Kidney epithelial cell (primary cell): ENCODE data around the gene DIRAS3. TPM values are rescaled to one million over a fixed set of nuclear protein-coding genes. Genes with fewer than 3 reads are reported as not detected.
"Not testable (repeated sequence)": the region's sequence is repeated elsewhere in the genome, so short reads cannot be mapped to it uniquely, and the experiment has no call there.

Experiments used
- DNase-seq: peaks from one replicate; pipeline ENCODE4 v3.0.0-alpha.2; 2010; ENCODE audit warnings: low read depth
- H3K27me3 ChIP-seq: 2 replicates; pipeline ENCODE4 v1.6.0; 2011; ENCODE audit warnings: low read length; ENCODE audit not compliant: control insufficient read depth, insufficient read depth
- H3K36me3 ChIP-seq: 2 replicates; pipeline ENCODE4 v1.5.1; 2011; ENCODE audit warnings: low read length; ENCODE audit not compliant: control insufficient read depth, insufficient read depth
- H3K4me3 ChIP-seq: 2 replicates; pipeline ENCODE4 v1.5.1; 2011; ENCODE audit warnings: low read depth, mild to moderate bottlenecking, control low read depth, low read length
- total RNA-seq: library from RNA; depleted of rRNA; stranded (reverse); fragments of >200 nt; gene quantifications from 2 replicates; pipeline ENCODE4 v1.2.3, GENCODE V29; 2015
- TF ChIP-seq, protein P1 (sequence below): IDR thresholded peaks from 2 replicates; pipeline ENCODE4 v1.5.1; 2011; ENCODE audit warnings: mild to moderate bottlenecking, moderate library complexity, low read length, control low read depth, inconsistent platforms; ENCODE audit not compliant: insufficient read depth, poor library complexity, severe bottlenecking

Gene DIRAS3
- total RNA-seq, 1 donor from 2014 or later, result 0.38 TPM

DNA sequence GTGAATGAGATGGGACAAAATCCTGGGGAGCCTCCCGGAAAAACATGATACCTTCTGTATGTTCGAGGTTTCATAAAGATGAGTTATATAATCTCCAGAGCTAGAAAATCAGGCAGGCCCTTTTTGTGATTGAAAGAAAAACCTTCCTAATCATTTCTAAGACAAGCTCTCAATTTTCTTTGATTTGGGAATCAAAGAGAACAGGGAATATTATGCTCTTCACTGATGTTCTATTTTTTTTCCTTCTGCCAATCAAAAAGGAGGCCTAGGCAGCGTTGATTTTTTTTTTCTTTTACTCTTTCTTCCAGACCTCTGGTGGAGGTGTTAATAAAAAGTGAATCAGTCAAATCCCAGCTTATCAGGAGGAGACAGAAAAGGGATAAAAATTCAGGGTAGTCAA lies 34.5 kb downstream of the DIRAS3 start:
- no peaks in the 10 kb centered on the region for H3K27me3 ChIP-seq
- TF ChIP-seq, protein P1, sequence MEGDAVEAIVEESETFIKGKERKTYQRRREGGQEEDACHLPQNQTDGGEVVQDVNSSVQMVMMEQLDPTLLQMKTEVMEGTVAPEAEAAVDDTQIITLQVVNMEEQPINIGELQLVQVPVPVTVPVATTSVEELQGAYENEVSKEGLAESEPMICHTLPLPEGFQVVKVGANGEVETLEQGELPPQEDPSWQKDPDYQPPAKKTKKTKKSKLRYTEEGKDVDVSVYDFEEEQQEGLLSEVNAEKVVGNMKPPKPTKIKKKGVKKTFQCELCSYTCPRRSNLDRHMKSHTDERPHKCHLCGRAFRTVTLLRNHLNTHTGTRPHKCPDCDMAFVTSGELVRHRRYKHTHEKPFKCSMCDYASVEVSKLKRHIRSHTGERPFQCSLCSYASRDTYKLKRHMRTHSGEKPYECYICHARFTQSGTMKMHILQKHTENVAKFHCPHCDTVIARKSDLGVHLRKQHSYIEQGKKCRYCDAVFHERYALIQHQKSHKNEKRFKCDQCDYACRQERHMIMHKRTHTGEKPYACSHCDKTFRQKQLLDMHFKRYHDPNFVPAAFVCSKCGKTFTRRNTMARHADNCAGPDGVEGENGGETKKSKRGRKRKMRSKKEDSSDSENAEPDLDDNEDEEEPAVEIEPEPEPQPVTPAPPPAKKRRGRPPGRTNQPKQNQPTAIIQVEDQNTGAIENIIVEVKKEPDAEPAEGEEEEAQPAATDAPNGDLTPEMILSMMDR, result no peak
- no peak overlapping the region for H3K4me3 ChIP-seq
- H3K36me3 ChIP-seq, result no peaks in the 10 kb centered on the region
- no peak for DNase-seq

- TF ChIP-seq, protein P1, result no peak
- Histone ChIP-seq H3K36me3 (no peaks in the 10 kb centered on the region), H3K27me3 (no peaks in the 10 kb centered on the region), H3K4me3 (no peak overlapping the region)
- DNase-seq, result no peak
These were observed 35.1 kb downstream of the DIRAS3 start for GRCh38 chr1:68015369-68015768.

DNA sequence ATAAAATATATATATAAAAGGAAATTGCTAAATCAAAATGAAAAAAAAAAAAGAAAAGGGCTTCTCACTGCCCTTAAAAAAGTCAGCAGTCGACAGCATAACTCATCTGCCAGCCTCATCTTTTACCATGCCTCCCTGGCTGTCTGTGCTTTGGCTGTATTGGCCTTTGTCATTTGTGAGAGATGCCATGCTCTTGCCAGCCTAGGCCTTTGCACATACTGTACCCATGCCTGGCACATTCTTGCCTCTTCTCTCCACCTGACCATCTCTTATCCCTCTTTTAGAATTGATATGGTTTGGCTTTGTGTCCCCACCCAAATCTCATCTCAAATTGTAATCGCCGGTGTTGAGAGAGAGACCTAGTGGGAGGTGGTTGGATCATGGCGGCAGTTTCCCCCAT lies 37.1 kb downstream of the DIRAS3 start:
- no peaks in the 10 kb centered on the region for H3K27me3 ChIP-seq
- H3K36me3 ChIP-seq, result no peaks in the 10 kb centered on the region
- no peak overlapping the region for H3K4me3 ChIP-seq
- TF ChIP-seq, protein P1, result no peak
- no peak for DNase-seq

DNA sequence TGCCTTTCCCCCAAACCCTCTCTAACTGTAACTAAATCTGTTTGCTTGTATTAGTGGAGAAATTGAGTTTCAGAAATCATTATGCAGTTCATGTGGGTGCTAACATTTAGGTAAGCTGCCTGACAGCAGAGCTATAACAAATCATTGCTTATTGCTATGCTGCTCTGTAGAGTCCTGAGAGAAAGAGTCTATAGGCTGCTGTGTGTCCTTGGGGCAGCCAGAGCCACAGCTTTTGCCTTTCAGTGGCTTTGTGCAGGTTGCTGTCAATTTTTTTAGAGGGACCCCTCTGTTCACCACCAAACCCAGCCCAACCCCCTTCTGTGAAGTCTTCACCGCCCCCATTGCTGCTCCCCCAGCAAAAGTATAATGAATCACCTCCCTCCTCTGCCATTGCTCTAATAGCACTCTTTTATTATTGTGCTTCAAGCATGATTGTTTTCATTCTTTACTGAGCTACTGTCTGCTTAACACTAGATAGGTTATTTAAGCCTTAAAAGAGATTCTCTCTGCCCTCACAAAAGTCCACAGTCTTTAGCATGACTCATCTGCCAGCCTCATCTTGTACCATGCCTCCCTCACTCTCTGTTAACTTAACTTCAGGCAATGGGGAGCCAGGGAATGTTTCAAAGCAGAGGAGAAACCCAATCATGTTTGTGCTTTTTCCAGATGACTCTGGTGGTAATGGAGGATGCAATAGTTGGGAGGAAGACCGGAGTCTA lies 38.6 kb downstream of the DIRAS3 start:
- no peaks in the 10 kb centered on the region for H3K27me3 ChIP-seq
- DNase-seq, result no peak
- TF ChIP-seq, protein P1, result no peak
- no peaks in the 10 kb centered on the region for H3K36me3 ChIP-seq
- H3K4me3 ChIP-seq, result no peak overlapping the region

DNA sequence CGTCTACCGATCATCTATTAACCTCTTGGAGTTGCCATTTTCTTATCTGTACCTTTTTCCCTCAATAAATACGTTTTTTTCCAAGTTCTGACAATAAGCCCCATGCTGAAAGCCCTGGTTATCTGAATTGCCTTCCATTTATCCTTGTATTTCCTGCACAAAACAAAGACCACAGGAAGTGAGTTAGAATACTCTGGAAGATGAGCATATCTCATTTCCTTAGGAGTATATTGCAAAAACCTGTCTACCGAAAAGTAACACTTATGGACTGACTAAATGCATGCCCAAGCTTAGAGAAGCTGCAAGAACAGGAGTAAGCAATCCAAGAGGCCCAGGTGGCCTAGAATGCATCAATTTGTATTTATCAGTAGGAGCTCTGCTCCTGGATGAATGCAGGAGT lies 39.9 kb downstream of the DIRAS3 start:
- Histone ChIP-seq H3K4me3 (no peak overlapping the region), H3K27me3 (no peaks in the 10 kb centered on the region), H3K36me3 (no peaks in the 10 kb centered on the region)
- TF ChIP-seq, protein P1, result no peak
- no peak for DNase-seq

GRCh38 chr1:68010090-68010489 lies 40.3 kb downstream of the DIRAS3 start:
- Histone ChIP-seq H3K4me3 (no peak overlapping the region), H3K36me3 (no peaks in the 10 kb centered on the region), H3K27me3 (no peaks in the 10 kb centered on the region)
- no peak for DNase-seq
- TF ChIP-seq, protein P1, result peak; percentile 17

GRCh38 chr1:68003626-68004025 lies 46.8 kb downstream of the DIRAS3 start:
- H3K27me3 ChIP-seq, H3K36me3 ChIP-seq, DNase-seq, H3K4me3 ChIP-seq: not testable (repeated sequence)
